Measurements from ENCODE around the gene FAM168A.

GRCh38 chr11:73413256-73413655 lies 184.7 kb downstream of the FAM168A start:
- no peak for TF ChIP-seq EP300 (IDR thresholded peaks at IDR 0.05)
- no peak for TF ChIP-seq CTCF (IDR thresholded peaks at IDR 0.05)
- no peak for TF ChIP-seq POLR2A (IDR thresholded peaks at IDR 0.05)

Data from ovary (tissue), 3 donors.